K562 (cell line): ENCODE data around the gene HAUS2. TPM values are rescaled to one million over a fixed set of nuclear protein-coding genes. Genes with fewer than 3 reads are reported as not detected.

Experiments used
- ASH1L ChIP-seq: fragments of 450-650 bp; IDR thresholded peaks from 2 replicates; pipeline ENCODE4 v1.6.1; 2018; ENCODE audit warnings: borderline replicate concordance, mild to moderate bottlenecking, low read depth; ENCODE audit not compliant: partially characterized antibody
- CC2D1A ChIP-seq: fragments of 450-650 bp; IDR thresholded peaks from 2 replicates; pipeline ENCODE4 v1.6.1; 2017; ENCODE audit warnings: mild to moderate bottlenecking
- ELF2 ChIP-seq: fragments of 250-450 bp; sonication (Bioruptor Pico); IDR thresholded peaks from 2 replicates; pipeline ENCODE4 v1.5.0; 2021; ENCODE audit warnings: mild to moderate bottlenecking
- HBP1 ChIP-seq: fragments of 450-650 bp; formaldehyde crosslinking; IDR thresholded peaks from 2 replicates; pipeline ENCODE4 v1.4.0; 2022; ENCODE audit warnings: missing genetic modification characterization
- MED1 ChIP-seq: sonication (generic); formaldehyde crosslinking; IDR thresholded peaks from 2 replicates; pipeline ENCODE4 v1.8.1; 2023; ENCODE audit warnings: missing genetic modification reagents, borderline replicate concordance
- MNT ChIP-seq, 2 experiments: fragments of 450-650 bp; conservative IDR thresholded peaks; 2 replicates each; pipeline ENCODE4 v1.6.1; 2017; ENCODE audit warnings: mild to moderate bottlenecking in 2 of 2, moderate library complexity in 2 of 2
- NR2F6 ChIP-seq: fragments of 450-650 bp; formaldehyde crosslinking; IDR thresholded peaks from 2 replicates; pipeline ENCODE4 v1.4.0; 2020; ENCODE audit warnings: mild to moderate bottlenecking
- PML ChIP-seq: IDR thresholded peaks from 2 replicates; pipeline ENCODE4 v1.6.1; 2012; ENCODE audit warnings: low read length, inconsistent platforms
- POLR2B ChIP-seq: fragments of 450-650 bp; IDR thresholded peaks from 2 replicates; pipeline ENCODE4 v1.6.1; 2018; ENCODE audit warnings: low read depth; ENCODE audit not compliant: partially characterized antibody
- SRSF9 ChIP-seq: fragments of 200-400 bp; formaldehyde crosslinking; IDR thresholded peaks from 2 replicates; pipeline ENCODE4 v1.6.1; 2017; ENCODE audit warnings: low read depth, low read length, borderline replicate concordance
- TARDBP ChIP-seq: fragments of 450-650 bp; IDR thresholded peaks from 2 replicates; pipeline ENCODE4 v1.6.1; 2016
- TCF7L2 ChIP-seq: fragments of 150-350 bp; IDR thresholded peaks from 2 replicates; pipeline ENCODE4 v1.6.1; 2016; ENCODE audit warnings: low read depth, mild to moderate bottlenecking, low read length, moderate library complexity
- UBTF ChIP-seq, 2 experiments: IDR thresholded peaks; 2 replicates each; pipeline ENCODE4 v1.6.1; 2012; ENCODE audit warnings: improper control_type of control experiment in 2 of 2, low read depth in 2 of 2, low read length in 2 of 2, borderline replicate concordance in 1 of 2
- ZNF41 ChIP-seq: fragments of 250-450 bp; sonication (Bioruptor Pico); conservative IDR thresholded peaks from 2 replicates; pipeline ENCODE4 v1.4.0; 2020; ENCODE audit warnings: mild to moderate bottlenecking
- ZNF644 ChIP-seq: fragments of 200-800 bp; sonication (Bioruptor generic); IDR thresholded peaks from 2 replicates; pipeline ENCODE4 v1.6.1; 2016; ENCODE audit warnings: low read depth, missing genetic modification characterization, missing compliant biosample characterization
- ZNF699 ChIP-seq: fragments of 250-450 bp; sonication (Bioruptor Pico); IDR thresholded peaks from 2 replicates; pipeline ENCODE4 v1.8.0; 2021; ENCODE audit warnings: mild to moderate bottlenecking, moderate library complexity; ENCODE audit not compliant: insufficient replicate concordance
- ZNF75A ChIP-seq: fragments of 450-650 bp; formaldehyde crosslinking; IDR thresholded peaks from 2 replicates; pipeline ENCODE4 v1.4.0; 2020; ENCODE audit warnings: mild to moderate bottlenecking
- ZZZ3 ChIP-seq: fragments of 450-650 bp; IDR thresholded peaks from 2 replicates; pipeline ENCODE4 v1.6.1; 2016; ENCODE audit warnings: antibody characterized with exemption, mild to moderate bottlenecking, moderate library complexity
- polyA plus RNA-seq, 8 experiments: library from polyadenylated mRNA; depleted of rRNA in 4 of 8; stranded (reverse) in 5 of 8; unstranded in 3 of 8; fragments of >200 nt; fragmentation: Nextera tagmentation in 2 of 8; fragmentation: Illumina TruSeq in 1 of 8; extraction: Ambion mirVana in 2 of 8; extraction: Trizol in 1 of 8; gene quantifications; 2 replicates each; pipeline versions ENCODE4 v1.2.1 to v1.2.3, GENCODE V29; 2011 to 2014; ENCODE audit warnings: inconsistent platforms in 1 of 8, missing spikeins in 1 of 8
- total RNA-seq, 7 experiments: library from RNA; depleted of rRNA in 6 of 7; stranded (reverse); fragments of >200 nt in 6 of 7; fragmentation: Illumina TruSeq in 2 of 7; extraction: Trizol in 2 of 7; gene quantifications; 2 replicates each; pipeline versions ENCODE4 v1.2.1 to v1.2.3, GENCODE V29; 2011 to 2021; ENCODE audit warnings: low replicate concordance in 1 of 7
- TF ChIP-seq, protein P1 (sequence below): fragments of 250-450 bp; sonication (Bioruptor Pico); IDR thresholded peaks from 2 replicates; pipeline ENCODE4 v1.8.0; 2021; ENCODE audit warnings: mild to moderate bottlenecking, moderate library complexity
- TF ChIP-seq, protein P2 (sequence below): fragments of 450-650 bp; IDR thresholded peaks from 2 replicates; pipeline ENCODE4 v1.7.0; 2016; ENCODE audit warnings: borderline replicate concordance

The HAUS2 gene
- total and polyA plus RNA-seq, 9 of the 15 experiments (the other 6 are each of a cell fraction or from before 2014, with no cell fraction given) = 30.6 to 64.9 (median 54.1) TPM

DNA sequence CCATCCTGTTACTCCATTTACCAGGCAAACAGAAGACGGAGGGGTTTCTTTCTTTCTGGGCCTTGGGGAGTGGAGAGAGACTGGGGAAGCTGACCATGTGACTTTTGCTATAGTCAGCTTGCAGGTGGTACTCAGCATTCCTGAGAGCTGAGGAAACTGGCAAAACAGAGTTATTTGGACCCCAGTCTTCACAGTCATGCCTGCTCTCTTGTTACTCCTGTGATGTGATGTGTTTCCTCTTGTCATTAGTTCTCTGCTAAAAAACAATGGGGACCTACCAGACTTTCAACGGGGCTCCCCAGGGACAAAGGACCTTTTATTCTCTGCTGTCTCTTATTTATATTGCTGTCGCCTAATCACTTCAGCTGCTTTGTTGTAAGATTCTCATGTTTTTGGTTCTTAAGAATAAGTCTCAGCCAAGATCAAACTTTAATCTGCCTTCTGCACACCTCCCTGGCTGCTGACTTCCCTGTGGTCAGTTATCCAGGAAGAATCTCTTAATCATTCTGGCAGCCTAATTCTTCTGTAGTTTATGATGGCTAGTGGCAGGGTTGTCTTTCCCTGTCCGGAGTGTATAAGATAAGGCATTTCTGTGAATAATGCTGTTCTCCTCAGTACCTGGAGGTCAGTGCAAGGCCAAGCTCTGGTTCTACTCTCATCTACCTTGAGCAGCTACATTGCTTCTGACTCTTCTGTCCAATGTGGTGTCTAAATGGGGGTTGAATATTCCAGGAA lies 35.6 kb downstream of the HAUS2 start (continued):
- no peak for TF ChIP-seq MED1
- TF ChIP-seq TARDBP = no peak
- 0 out of 4 replicates have a peak, but pooled peaks have one; percentile 21 to 45 for TF ChIP-seq UBTF (IDR thresholded peaks at IDR 0.05; ENCODE audit: borderline replicate concordance in 1 of 2, low read depth in 2 of 2, low read length in 2 of 2)
- no peak for TF ChIP-seq ASH1L
- TF ChIP-seq ZZZ3 = no peak
- no peak for TF ChIP-seq POLR2B
- TF ChIP-seq TCF7L2 = no peak
- TF ChIP-seq ZNF41 = no peak
- TF ChIP-seq PML = peak; percentile 90
- no peak for TF ChIP-seq NR2F6 (CRISPR knock-in tag)
- TF ChIP-seq ZNF699 (CRISPR knock-in tag) = no peak
- TF ChIP-seq, protein P1, sequence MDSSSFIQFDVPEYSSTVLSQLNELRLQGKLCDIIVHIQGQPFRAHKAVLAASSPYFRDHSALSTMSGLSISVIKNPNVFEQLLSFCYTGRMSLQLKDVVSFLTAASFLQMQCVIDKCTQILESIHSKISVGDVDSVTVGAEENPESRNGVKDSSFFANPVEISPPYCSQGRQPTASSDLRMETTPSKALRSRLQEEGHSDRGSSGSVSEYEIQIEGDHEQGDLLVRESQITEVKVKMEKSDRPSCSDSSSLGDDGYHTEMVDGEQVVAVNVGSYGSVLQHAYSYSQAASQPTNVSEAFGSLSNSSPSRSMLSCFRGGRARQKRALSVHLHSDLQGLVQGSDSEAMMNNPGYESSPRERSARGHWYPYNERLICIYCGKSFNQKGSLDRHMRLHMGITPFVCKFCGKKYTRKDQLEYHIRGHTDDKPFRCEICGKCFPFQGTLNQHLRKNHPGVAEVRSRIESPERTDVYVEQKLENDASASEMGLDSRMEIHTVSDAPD (CRISPR knock-in tag) = no peak
- TF ChIP-seq ZNF644 (tag) = no peak
- no peak for TF ChIP-seq SRSF9
- no peak for TF ChIP-seq MNT (conservative IDR thresholded peaks at IDR 0.05)
- TF ChIP-seq ZNF75A (CRISPR knock-in tag) = no peak
- TF ChIP-seq ELF2 (CRISPR knock-in tag) = no peak
- TF ChIP-seq CC2D1A = peak; percentile 85; the same call in 1 of the 2 replicates
- TF ChIP-seq HBP1 (CRISPR knock-in tag) = no peak
- TF ChIP-seq, protein P2, sequence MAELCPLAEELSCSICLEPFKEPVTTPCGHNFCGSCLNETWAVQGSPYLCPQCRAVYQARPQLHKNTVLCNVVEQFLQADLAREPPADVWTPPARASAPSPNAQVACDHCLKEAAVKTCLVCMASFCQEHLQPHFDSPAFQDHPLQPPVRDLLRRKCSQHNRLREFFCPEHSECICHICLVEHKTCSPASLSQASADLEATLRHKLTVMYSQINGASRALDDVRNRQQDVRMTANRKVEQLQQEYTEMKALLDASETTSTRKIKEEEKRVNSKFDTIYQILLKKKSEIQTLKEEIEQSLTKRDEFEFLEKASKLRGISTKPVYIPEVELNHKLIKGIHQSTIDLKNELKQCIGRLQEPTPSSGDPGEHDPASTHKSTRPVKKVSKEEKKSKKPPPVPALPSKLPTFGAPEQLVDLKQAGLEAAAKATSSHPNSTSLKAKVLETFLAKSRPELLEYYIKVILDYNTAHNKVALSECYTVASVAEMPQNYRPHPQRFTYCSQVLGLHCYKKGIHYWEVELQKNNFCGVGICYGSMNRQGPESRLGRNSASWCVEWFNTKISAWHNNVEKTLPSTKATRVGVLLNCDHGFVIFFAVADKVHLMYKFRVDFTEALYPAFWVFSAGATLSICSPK = no peak
